H9 (cell line): ENCODE measurements around the gene FCN2. TPM values are rescaled to one million over a fixed set of nuclear protein-coding genes. Genes with fewer than 3 reads are reported as not detected.

ENCODE experiments used
- DNase-seq: peaks from one replicate; pipeline ENCODE4 v3.0.0-alpha.2; 2017
- H2AFZ ChIP-seq: one replicate; pipeline ENCODE4 v1.6.1; 2013; ENCODE audit warnings: mild to moderate bottlenecking, low read length, control low read depth, moderate library complexity
- H2AK5ac ChIP-seq: 2 replicates; pipeline ENCODE4 v1.6.1; 2013; ENCODE audit warnings: low read length, control low read depth, mixed read lengths; ENCODE audit not compliant: insufficient read length
- H2BK120ac ChIP-seq: one replicate; pipeline ENCODE4 v1.6.1; 2013; ENCODE audit warnings: low read depth, mild to moderate bottlenecking, low read length, control low read depth, inconsistent platforms; ENCODE audit not compliant: poor library complexity, severe bottlenecking
- H2BK12ac ChIP-seq: 2 replicates; pipeline ENCODE4 v1.6.1; 2013; ENCODE audit warnings: low read length, control low read depth, mixed read lengths, low read depth; ENCODE audit not compliant: insufficient read length
- H2BK15ac ChIP-seq: 2 replicates; pipeline ENCODE4 v1.6.1; 2013; ENCODE audit warnings: low read depth, low read length, control low read depth
- H2BK20ac ChIP-seq: one replicate; pipeline ENCODE4 v1.6.1; 2013; ENCODE audit warnings: low read depth, mild to moderate bottlenecking, low read length, control low read depth, inconsistent platforms; ENCODE audit not compliant: poor library complexity, severe bottlenecking
- H2BK5ac ChIP-seq: 2 replicates; pipeline ENCODE4 v1.6.1; 2013; ENCODE audit warnings: low read length, control low read depth, mixed read lengths; ENCODE audit not compliant: insufficient read length
- H3K14ac ChIP-seq: 2 replicates; pipeline ENCODE4 v1.6.1; 2013; ENCODE audit warnings: low read length, control low read depth; ENCODE audit not compliant: insufficient read depth
- H3K18ac ChIP-seq: 2 replicates; pipeline ENCODE4 v1.6.1; 2013; ENCODE audit warnings: low read depth, mild to moderate bottlenecking, mixed read lengths, low read length, control low read depth; ENCODE audit not compliant: insufficient read length
- H3K23ac ChIP-seq: 2 replicates; pipeline ENCODE4 v1.6.1; 2013; ENCODE audit warnings: low read length, control low read depth, mixed read lengths, low read depth; ENCODE audit not compliant: insufficient read length
- H3K23me2 ChIP-seq: 2 replicates; pipeline ENCODE4 v1.6.1; 2013; ENCODE audit warnings: low read depth, mild to moderate bottlenecking, mixed read lengths, low read length, control low read depth; ENCODE audit not compliant: insufficient read length, poor library complexity, severe bottlenecking
- H3K27ac ChIP-seq: 2 replicates; pipeline ENCODE4 v1.5.1; 2013; ENCODE audit warnings: low read length, control low read depth, mixed read lengths, low read depth; ENCODE audit not compliant: insufficient read length
- H3K27me3 ChIP-seq: 2 replicates; pipeline ENCODE4 v1.6.1; 2013; ENCODE audit warnings: low read length, control low read depth, inconsistent platforms; ENCODE audit not compliant: insufficient read depth
- H3K4ac ChIP-seq: 2 replicates; pipeline ENCODE4 v1.6.1; 2013; ENCODE audit warnings: low read depth, mild to moderate bottlenecking, control low read depth, inconsistent platforms, low read length, moderate library complexity
- H3K4me1 ChIP-seq: 2 replicates; pipeline ENCODE4 v1.6.1; 2013; ENCODE audit warnings: low read length, control low read depth, inconsistent platforms; ENCODE audit not compliant: insufficient read depth
- H3K4me2 ChIP-seq: 2 replicates; pipeline ENCODE4 v1.6.1; 2013; ENCODE audit warnings: low read length, control low read depth, mixed read lengths; ENCODE audit not compliant: insufficient read length, insufficient read depth
- H3K56ac ChIP-seq: 2 replicates; pipeline ENCODE4 v1.6.1; 2013; ENCODE audit warnings: low read depth, mild to moderate bottlenecking, mixed read lengths, low read length, control low read depth; ENCODE audit not compliant: insufficient read length
- H3K79me1 ChIP-seq: 2 replicates; pipeline ENCODE4 v1.6.1; 2013; ENCODE audit warnings: low read depth, mild to moderate bottlenecking, moderate library complexity, low read length, control low read depth, inconsistent platforms; ENCODE audit not compliant: insufficient read depth, poor library complexity, severe bottlenecking
- H3K79me2 ChIP-seq: 2 replicates; pipeline ENCODE4 v1.6.1; 2013; ENCODE audit warnings: low read length, control low read depth, inconsistent platforms; ENCODE audit not compliant: insufficient read depth
- H3K9ac ChIP-seq: 2 replicates; pipeline ENCODE4 v1.6.1; 2013; ENCODE audit warnings: low read length, control low read depth, mixed read lengths; ENCODE audit not compliant: insufficient read length; ENCODE audit errors: extremely low read depth
- H3K9me3 ChIP-seq: one replicate; pipeline ENCODE4 v1.6.1; 2013; ENCODE audit warnings: low read depth, low read length, inconsistent platforms; ENCODE audit not compliant: control insufficient read depth
- H3T11ph ChIP-seq: one replicate; pipeline ENCODE4 v1.6.1; 2013; ENCODE audit warnings: mild to moderate bottlenecking, low read length, control low read depth, inconsistent platforms
- H4K20me1 ChIP-seq: one replicate; pipeline ENCODE4 v1.6.1; 2013; ENCODE audit not compliant: control insufficient read depth, insufficient read length, insufficient read depth
- H4K5ac ChIP-seq: 2 replicates; pipeline ENCODE4 v1.6.1; 2013; ENCODE audit warnings: low read depth, mild to moderate bottlenecking, mixed read lengths, low read length, control low read depth; ENCODE audit not compliant: insufficient read length
- H4K8ac ChIP-seq: replicated peaks from 2 replicates; pipeline ENCODE4 v1.6.1; 2013; ENCODE audit warnings: low read length, control low read depth, mixed read lengths, low read depth; ENCODE audit not compliant: insufficient read length
- H4K91ac ChIP-seq: 2 replicates; pipeline ENCODE4 v1.6.1; 2013; ENCODE audit warnings: low read depth, mild to moderate bottlenecking, moderate library complexity, mixed read lengths, low read length, control low read depth; ENCODE audit not compliant: insufficient read length
- H3K27ac Mint-ChIP-seq, 3 experiments: 2 replicates in 2 of 3; 3 replicates in 1 of 3; pipeline ENCODE4 v1.8.0; 2020 to 2021; ENCODE audit warnings: mixed read lengths in 3 of 3, mild to moderate bottlenecking in 1 of 3, moderate library complexity in 1 of 3
- H3K27me3 Mint-ChIP-seq: 2 replicates; pipeline ENCODE4 v1.8.0; 2021; ENCODE audit warnings: low read depth, mild to moderate bottlenecking, moderate library complexity, mixed read lengths
- H3K36me3 Mint-ChIP-seq, 3 experiments: 2 replicates in 2 of 3; 3 replicates in 1 of 3; pipeline ENCODE4 v1.8.0; 2020 to 2021; ENCODE audit warnings: low read depth in 3 of 3, mixed read lengths in 3 of 3; ENCODE audit not compliant: insufficient read depth in 1 of 3
- H3K4me1 Mint-ChIP-seq, 2 experiments: 2 replicates each; pipeline ENCODE4 v1.8.0; 2020; ENCODE audit warnings: mixed read lengths in 2 of 2
- H3K4me3 Mint-ChIP-seq, 2 experiments: 2 replicates in 1 of 2; 3 replicates in 1 of 2; pipeline ENCODE4 v1.8.0; 2020 to 2021; ENCODE audit warnings: mild to moderate bottlenecking in 2 of 2, mixed read lengths in 2 of 2, moderate library complexity in 1 of 2
- H3K9me3 Mint-ChIP-seq, 2 experiments: 2 replicates in 1 of 2; 3 replicates in 1 of 2; pipeline ENCODE4 v1.8.0; 2020; ENCODE audit warnings: mild to moderate bottlenecking in 2 of 2, mixed read lengths in 2 of 2, moderate library complexity in 1 of 2
- WGBS: extraction: QIAGEN DNeasy Blood & Tissue Kit; methylation state at CpG from one replicate; pipeline ENCODE4 v1.1.7; 2013; ENCODE audit warnings: missing lambda C conversion rate, low lambda C conversion rate, mixed read lengths; ENCODE audit not compliant: insufficient read length; ENCODE audit errors: extremely low coverage; 5-methylcytosine and 5-hydroxymethylcytosine counted together
- total RNA-seq: library from RNA; stranded (reverse); gene quantifications from 2 replicates; pipeline ENCODE4 v1.2.1, GENCODE V29; 2021
- TF ChIP-seq, protein P1 (sequence below): fragments of 200-600 bp; sonication (generic); conservative IDR thresholded peaks from 3 replicates; pipeline ENCODE4 v1.8.0; 2021; ENCODE audit warnings: antibody characterized with exemption, mild to moderate bottlenecking

The FCN2 gene
- total RNA-seq, 1 experiment from 2014 or later = not detected

GRCh38 chr9:134897584-134898170, 17.1 kb downstream of the FCN2 start:
- Histone ChIP-seq H4K91ac (no peak overlapping the region), H2BK15ac (no peak overlapping the region), H2AFZ (no peak overlapping the region), H3K56ac (no peak overlapping the region), H3K23me2 (no peaks in the 10 kb centered on the region), H2BK12ac (no peak overlapping the region), H3K79me2 (no peaks in the 10 kb centered on the region), H3K27ac (no peak overlapping the region), H3K9me3 (peaks cover 7% of the 10 kb centered on the region), H4K8ac (no peak overlapping the region), H2AK5ac (no peak overlapping the region), H3K18ac (no peak overlapping the region), H2BK20ac (no peak overlapping the region), H3K4ac (no peak overlapping the region), H4K5ac (no peak overlapping the region), H2BK5ac (no peak overlapping the region), H3K4me1 (no peaks in the 10 kb centered on the region), H3K4me2 (no peak overlapping the region), H3T11ph (no peak overlapping the region), H4K20me1 (no peaks in the 10 kb centered on the region), H3K79me1 (no peaks in the 10 kb centered on the region), H3K27me3 (no peaks in the 10 kb centered on the region), H3K9ac (no peak overlapping the region), H2BK120ac (no peak overlapping the region), H3K14ac (no peak overlapping the region), H3K23ac (no peak overlapping the region)
- H3K4me1 Mint-ChIP-seq = no peaks in the 10 kb centered on the region
- no peak overlapping the region for H3K27ac Mint-ChIP-seq
- peaks cover 24 to 30% of the 10 kb centered on the region in 2 experiments for H3K9me3 Mint-ChIP-seq
- no peak overlapping the region for H3K4me3 Mint-ChIP-seq
- TF ChIP-seq, protein P1, sequence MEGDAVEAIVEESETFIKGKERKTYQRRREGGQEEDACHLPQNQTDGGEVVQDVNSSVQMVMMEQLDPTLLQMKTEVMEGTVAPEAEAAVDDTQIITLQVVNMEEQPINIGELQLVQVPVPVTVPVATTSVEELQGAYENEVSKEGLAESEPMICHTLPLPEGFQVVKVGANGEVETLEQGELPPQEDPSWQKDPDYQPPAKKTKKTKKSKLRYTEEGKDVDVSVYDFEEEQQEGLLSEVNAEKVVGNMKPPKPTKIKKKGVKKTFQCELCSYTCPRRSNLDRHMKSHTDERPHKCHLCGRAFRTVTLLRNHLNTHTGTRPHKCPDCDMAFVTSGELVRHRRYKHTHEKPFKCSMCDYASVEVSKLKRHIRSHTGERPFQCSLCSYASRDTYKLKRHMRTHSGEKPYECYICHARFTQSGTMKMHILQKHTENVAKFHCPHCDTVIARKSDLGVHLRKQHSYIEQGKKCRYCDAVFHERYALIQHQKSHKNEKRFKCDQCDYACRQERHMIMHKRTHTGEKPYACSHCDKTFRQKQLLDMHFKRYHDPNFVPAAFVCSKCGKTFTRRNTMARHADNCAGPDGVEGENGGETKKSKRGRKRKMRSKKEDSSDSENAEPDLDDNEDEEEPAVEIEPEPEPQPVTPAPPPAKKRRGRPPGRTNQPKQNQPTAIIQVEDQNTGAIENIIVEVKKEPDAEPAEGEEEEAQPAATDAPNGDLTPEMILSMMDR = no peak
- H3K36me3 Mint-ChIP-seq = peaks cover 0 to 18% (median 6%) of the 10 kb centered on the region in 3 experiments; a peak in 4 of 7 replicates
- DNase-seq = no peak
- whole genome bisulfite sequencing = no CpG with 5 or more reads among the region's 2 CpGs
- peaks cover 7% of the 10 kb centered on the region for H3K27me3 Mint-ChIP-seq
